Spleen (tissue), 11 donors: ENCODE data around the gene DRAXIN. TPM values are rescaled to one million over a fixed set of nuclear protein-coding genes. Genes with fewer than 3 reads are reported as not detected.

ENCODE experiments used
- DNase-seq: peaks from one replicate; pipeline ENCODE4 v3.0.0-alpha.2; 2020
- H3K27ac ChIP-seq, 8 donors: fragments of 200-600 bp; sonication (generic) in 7 of 8; 1 replicate in 4 of 8; 2 replicates in 4 of 8; pipeline versions ENCODE4 v1.5.0 to v1.8.0; 2016 to 2021; ENCODE audit warnings: inconsistent platforms in 4 of 8, mild to moderate bottlenecking in 4 of 8, moderate library complexity in 1 of 8
- H3K27me3 ChIP-seq, 7 donors: fragments of 200-600 bp; sonication (generic) in 6 of 7; replicated peaks in 1 of 7; 1 replicate in 4 of 7; 2 replicates in 3 of 7; pipeline versions ENCODE4 v1.5.0 to v1.8.0; 2016 to 2021; ENCODE audit warnings: inconsistent platforms in 3 of 7, mild to moderate bottlenecking in 1 of 7
- H3K36me3 ChIP-seq, 6 donors: fragments of 200-600 bp; sonication (generic) in 5 of 6; 1 replicate in 4 of 6; 2 replicates in 2 of 6; pipeline versions ENCODE4 v1.5.0 to v1.8.0; 2016 to 2021; ENCODE audit warnings: inconsistent platforms in 2 of 6
- H3K4me1 ChIP-seq, 6 donors: fragments of 200-600 bp; sonication (generic) in 5 of 6; 1 replicate in 3 of 6; 2 replicates in 3 of 6; pipeline versions ENCODE4 v1.5.0 to v1.8.0; 2016 to 2021; ENCODE audit warnings: inconsistent platforms in 3 of 6
- H3K4me3 ChIP-seq, 8 donors: fragments of 200-600 bp; sonication (generic) in 7 of 8; 1 replicate in 4 of 8; 2 replicates in 4 of 8; pipeline versions ENCODE4 v1.5.0 to v1.8.0; 2016 to 2021; ENCODE audit warnings: inconsistent platforms in 4 of 8, mild to moderate bottlenecking in 4 of 8, moderate library complexity in 2 of 8
- H3K9me3 ChIP-seq, 8 donors: fragments of 200-600 bp; sonication (generic) in 7 of 8; 1 replicate in 4 of 8; 2 replicates in 4 of 8; pipeline versions ENCODE4 v1.5.0 to v1.8.0; 2016 to 2021; ENCODE audit warnings: inconsistent platforms in 4 of 8
- CTCF ChIP-seq, 11 experiments: fragments of 200-600 bp in 7 of 11; fragments of 450-650 bp in 4 of 11; sonication (generic) in 4 of 11; IDR thresholded peaks in 8 of 11; conservative IDR thresholded peaks in 3 of 11; 1 replicate in 7 of 11; 2 replicates in 4 of 11; pipeline versions ENCODE4 v1.4.0 to v1.8.0; 2016 to 2021; ENCODE audit warnings: antibody characterized with exemption in 11 of 11, inconsistent platforms in 4 of 11, mild to moderate bottlenecking in 1 of 11
- POLR2A ChIP-seq, 3 donors: fragments of 450-650 bp; IDR thresholded peaks; one replicate each; pipeline ENCODE4 v1.5.1; 2017; ENCODE audit warnings: antibody characterized with exemption in 3 of 3, mild to moderate bottlenecking in 1 of 3
- POLR2AphosphoS5 ChIP-seq, 3 donors: sonication (generic); formaldehyde crosslinking; IDR thresholded peaks; one replicate each; pipeline ENCODE4 v1.5.1; 2017; ENCODE audit warnings: antibody characterized with exemption in 3 of 3
- WGBS, 5 donors: extraction: QIAGEN DNeasy Blood & Tissue Kit in 3 of 5; methylation state at CpG; one replicate each; pipeline versions ENCODE4 v1.1.5 to v1.1.7; 2013 to 2018; 5-methylcytosine and 5-hydroxymethylcytosine counted together
- intact Hi-C: fragments of 100-400 bp; cut with DNase I; formaldehyde crosslinking; loops from one replicate; pipeline ENCODE4 v1.15.0; 2023; ENCODE audit warnings: low total_unique reads
- polyA plus RNA-seq, 3 donors: library from polyadenylated mRNA; stranded (reverse); fragments of 200-250 nt; gene quantifications; one replicate each; pipeline ENCODE4 v1.2.1, GENCODE V29; 2013
- total RNA-seq, 7 donors: library from RNA; depleted of rRNA in 3 of 7; stranded (reverse); fragments of >200 nt in 3 of 7; fragmentation: NEBNext Ultra II Directional in 4 of 7; extraction: Animal tissue kit (Norgen Biotek cat#: 25700) in 4 of 7; gene quantifications; one replicate each; pipeline versions ENCODE4 v1.1.0 to v1.2.1, GENCODE V29; 2016 to 2021
- donor health status: healthy with polysubstance abuse.
- donor health status: DM: no; HTN: no; CAD: no; lungs with moderate emphysema.
- donor health status: DM: no; HTN: no; CAD: no.
- donor health status: Bipolar disorder and iron deficiency.
- donor health status: healthy.
- donor health status: DM: no; HTN: no; CAD: no.
- donor health status: DM: yes; HTN: yes; CAD: no.

Gene DRAXIN
- total and polyA plus RNA-seq, 10 donors, result 0.04 to 0.37 (median 0.10) TPM; not detected in 3

GRCh38 chr1:11661103-11661502 is 30.4 kb upstream of the DRAXIN start:
- no peak overlapping the region for H3K27ac ChIP-seq
- peak; percentile 75 for DNase-seq
- TF ChIP-seq POLR2A (IDR thresholded peaks at IDR 0.05) (no peak), POLR2AphosphoS5 (IDR thresholded peaks at IDR 0.05) (no peak), CTCF (IDR thresholded peaks at IDR 0.05 in 8 of 11, conservative IDR thresholded peaks at IDR 0.05 in 3 of 11) (no peak)
- H3K27me3 ChIP-seq, result no peaks in the 10 kb centered on the region
- H3K4me3 ChIP-seq, result no peak overlapping the region
- H3K9me3 ChIP-seq, result no peaks in the 10 kb centered on the region
- peaks cover 0 to 59% (median 8%) of the 10 kb centered on the region in 6 donors for H3K36me3 ChIP-seq
- H3K4me1 ChIP-seq, result peaks cover 0 to 42% (median 11%) of the 10 kb centered on the region in 6 donors
- 90 to 97% (median 91%) methylated on average over 17 of the region's 17 CpGs for WGBS, 5 donors
- intact Hi-C loops, result no loop called here

GRCh38 chr1:11664336-11665065 is 27.0 kb upstream of the DRAXIN start:
- peak; percentile 90 for DNase-seq
- intact Hi-C loops, result loop anchor here (5.0 kb wide), 1 partner anchor 53 kb away; no protein-coding TSS in a partner anchor
- WGBS, 5 donors, result 0 to 1% (median 1%) methylated on average over 17 to 66 of the region's 66 CpGs
- H3K9me3 ChIP-seq, result no peaks in the 10 kb centered on the region
- H3K4me1 ChIP-seq, result peaks cover 0 to 54% (median 16%) of the 10 kb centered on the region in 6 donors
- no peaks in the 10 kb centered on the region for H3K27me3 ChIP-seq
- peak overlapping the region; percentile 78 to 94 (median 88) for H3K27ac ChIP-seq
- TF ChIP-seq POLR2AphosphoS5 (IDR thresholded peaks at IDR 0.05), result peak in 1 of 3 donors; percentile 2
- TF ChIP-seq POLR2A (IDR thresholded peaks at IDR 0.05), result no peak
- TF ChIP-seq CTCF (IDR thresholded peaks at IDR 0.05 in 8 of 11, conservative IDR thresholded peaks at IDR 0.05 in 3 of 11), result peak in 3 of 11 experiments; percentile 1 to 30 (median 30)
- peaks cover 0 to 47% (median 9%) of the 10 kb centered on the region in 6 donors for H3K36me3 ChIP-seq
- H3K4me3 ChIP-seq, result peak overlapping the region; percentile 41 to 79 (median 58)

GRCh38 chr1:11668516-11668915 is 23.0 kb upstream of the DRAXIN start:
- WGBS, 5 donors, result 82 to 91% (median 85%) methylated on average over 14 of the region's 14 CpGs
- Histone ChIP-seq H3K27ac (no peak overlapping the region), H3K36me3 (peaks cover 0 to 63% (median 27%) of the 10 kb centered on the region in 6 donors), H3K4me3 (no peak overlapping the region), H3K4me1 (peaks cover 0 to 59% (median 17%) of the 10 kb centered on the region in 6 donors), H3K27me3 (no peaks in the 10 kb centered on the region), H3K9me3 (no peaks in the 10 kb centered on the region)
- intact Hi-C loops, result loop anchor here (5.0 kb wide), 1 partner anchor 49 kb away; no protein-coding TSS in a partner anchor
- DNase-seq, result no peak
- no peak for TF ChIP-seq CTCF (IDR thresholded peaks at IDR 0.05 in 8 of 11, conservative IDR thresholded peaks at IDR 0.05 in 3 of 11)
- peak in 1 of 3 donors; percentile 34 for TF ChIP-seq POLR2AphosphoS5 (IDR thresholded peaks at IDR 0.05)

GRCh38 chr1:11670747-11671146 is 20.8 kb upstream of the DRAXIN start:
- Histone ChIP-seq H3K36me3 (peaks cover 0 to 85% (median 47%) of the 10 kb centered on the region in 6 donors), H3K27me3 (no peaks in the 10 kb centered on the region), H3K27ac (peak overlapping the region in 2 of 8 donors; percentile 21 to 48), H3K9me3 (no peaks in the 10 kb centered on the region), H3K4me1 (peaks cover 0 to 38% (median 13%) of the 10 kb centered on the region in 6 donors), H3K4me3 (no peak overlapping the region)
- 58 to 64% (median 63%) methylated on average over 5 to 6 of the region's 6 CpGs for WGBS, 5 donors
- DNase-seq, result no peak
- intact Hi-C loops, result no loop called here
- TF ChIP-seq POLR2AphosphoS5 (IDR thresholded peaks at IDR 0.05) (no peak), CTCF (IDR thresholded peaks at IDR 0.05 in 8 of 11, conservative IDR thresholded peaks at IDR 0.05 in 3 of 11) (no peak), POLR2A (IDR thresholded peaks at IDR 0.05) (no peak)
